Stomach (tissue), 4 donors: ENCODE data around the gene FGF14.

Experiments used
- POLR2AphosphoS5 ChIP-seq, 3 donors: sonication (generic); formaldehyde crosslinking; IDR thresholded peaks; one replicate each; pipeline ENCODE4 v1.6.1; 2016; ENCODE audit warnings: antibody characterized with exemption in 3 of 3
- TF ChIP-seq, protein P1 (sequence below), 7 experiments: fragments of 450-650 bp in 4 of 7; fragments of 200-600 bp in 3 of 7; sonication (generic) in 3 of 7; IDR thresholded peaks; one replicate each; pipeline ENCODE4 v1.5.1; 2016 to 2019; ENCODE audit warnings: antibody characterized with exemption in 7 of 7, control low read depth in 2 of 7, mild to moderate bottlenecking in 1 of 7

DNA sequence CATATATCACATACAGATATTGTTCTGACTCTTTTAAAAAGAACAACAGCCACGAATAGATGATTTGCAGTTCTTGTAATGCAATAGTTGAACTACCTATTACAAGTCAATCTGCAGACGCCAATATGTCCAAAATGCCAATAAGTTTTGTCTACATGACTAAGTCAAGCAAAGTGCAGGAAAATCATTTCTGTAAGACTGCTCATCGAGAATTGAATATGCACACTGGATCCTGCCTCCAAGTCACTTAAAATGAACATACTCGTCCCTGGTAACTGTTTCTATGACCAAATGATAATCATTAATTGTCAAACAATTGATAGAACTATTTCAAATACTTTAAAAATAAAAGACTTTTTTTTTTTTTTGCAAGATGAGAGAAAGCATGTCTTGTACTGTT lies 573.7 kb downstream of the FGF14 start:
- TF ChIP-seq, protein P1, sequence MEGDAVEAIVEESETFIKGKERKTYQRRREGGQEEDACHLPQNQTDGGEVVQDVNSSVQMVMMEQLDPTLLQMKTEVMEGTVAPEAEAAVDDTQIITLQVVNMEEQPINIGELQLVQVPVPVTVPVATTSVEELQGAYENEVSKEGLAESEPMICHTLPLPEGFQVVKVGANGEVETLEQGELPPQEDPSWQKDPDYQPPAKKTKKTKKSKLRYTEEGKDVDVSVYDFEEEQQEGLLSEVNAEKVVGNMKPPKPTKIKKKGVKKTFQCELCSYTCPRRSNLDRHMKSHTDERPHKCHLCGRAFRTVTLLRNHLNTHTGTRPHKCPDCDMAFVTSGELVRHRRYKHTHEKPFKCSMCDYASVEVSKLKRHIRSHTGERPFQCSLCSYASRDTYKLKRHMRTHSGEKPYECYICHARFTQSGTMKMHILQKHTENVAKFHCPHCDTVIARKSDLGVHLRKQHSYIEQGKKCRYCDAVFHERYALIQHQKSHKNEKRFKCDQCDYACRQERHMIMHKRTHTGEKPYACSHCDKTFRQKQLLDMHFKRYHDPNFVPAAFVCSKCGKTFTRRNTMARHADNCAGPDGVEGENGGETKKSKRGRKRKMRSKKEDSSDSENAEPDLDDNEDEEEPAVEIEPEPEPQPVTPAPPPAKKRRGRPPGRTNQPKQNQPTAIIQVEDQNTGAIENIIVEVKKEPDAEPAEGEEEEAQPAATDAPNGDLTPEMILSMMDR (IDR thresholded peaks at IDR 0.05) = no peak
- no peak for TF ChIP-seq POLR2AphosphoS5 (IDR thresholded peaks at IDR 0.05)
